Caco-2 (cell line): ENCODE data around the gene ACLY. TPM values are rescaled to one million over a fixed set of nuclear protein-coding genes. Genes with fewer than 3 reads are reported as not detected.
"Not testable (repeated sequence)": the region's sequence is repeated elsewhere in the genome, so short reads cannot be mapped to it uniquely, and the experiment has no call there.

Experiments
- BruUV-seq: library from RNA; stranded (reverse); fragments of 400-500 nt; replicated peaks from 2 replicates; lab custom pipeline; 2021; lab: Mats Ljungman, UMichigan
- CTCF ChIA-PET: fragments of 300-600 bp; sonication (Branson Sonifier 250); formaldehyde crosslinking; loops from one replicate; lab custom pipeline; 2022; ENCODE audit warnings: antibody characterized with exemption; lab: Charles Lee
- POLR2A ChIA-PET: fragments of 300-600 bp; sonication (Branson Sonifier 250); formaldehyde crosslinking; loops from one replicate; lab custom pipeline; 2022; ENCODE audit warnings: antibody characterized with exemption; lab: Charles Lee
- DNase-seq, 2 experiments: peaks; one replicate each; pipeline versions ENCODE4 v3.0.0 to v3.0.0-alpha.2; 2020 to 2022
- H3K27me3 ChIP-seq: replicated peaks from 2 replicates; pipeline ENCODE4 v1.6.0; 2011; ENCODE audit warnings: low read length; ENCODE audit not compliant: control insufficient read depth, insufficient read depth
- H3K36me3 ChIP-seq: 2 replicates; pipeline ENCODE4 v1.5.1; 2011; ENCODE audit warnings: low read length; ENCODE audit not compliant: control insufficient read depth, insufficient read depth
- H3K4me1 ChIP-seq: fragments of 250-450 bp; sonication (Bioruptor Pico); 2 replicates; pipeline ENCODE4 v1.5.1; 2020; ENCODE audit warnings: mild to moderate bottlenecking
- H3K4me3 ChIP-seq: 2 replicates; pipeline ENCODE4 v1.5.1; 2011; ENCODE audit warnings: low read depth, mild to moderate bottlenecking, control low read depth, low read length
- H3K9me3 ChIP-seq: fragments of 250-450 bp; sonication (Bioruptor Pico); 2 replicates; pipeline ENCODE4 v1.5.1; 2020; ENCODE audit warnings: mild to moderate bottlenecking, moderate library complexity
- H3K27ac Mint-ChIP-seq: one replicate; pipeline ENCODE4 v1.8.0; 2022; ENCODE audit warnings: mixed read lengths; ENCODE audit not compliant: unreplicated experiment
- H3K27me3 Mint-ChIP-seq: one replicate; pipeline ENCODE4 v1.8.0; 2022; ENCODE audit warnings: mixed read lengths; ENCODE audit not compliant: insufficient read depth, unreplicated experiment
- H3K36me3 Mint-ChIP-seq: one replicate; pipeline ENCODE4 v1.8.0; 2022; ENCODE audit warnings: mild to moderate bottlenecking, mixed read lengths; ENCODE audit not compliant: insufficient read depth, unreplicated experiment
- H3K4me1 Mint-ChIP-seq: one replicate; pipeline ENCODE4 v1.8.0; 2022; ENCODE audit warnings: low read depth, mixed read lengths; ENCODE audit not compliant: unreplicated experiment
- H3K4me3 Mint-ChIP-seq: one replicate; pipeline ENCODE4 v1.8.0; 2022; ENCODE audit warnings: mild to moderate bottlenecking, moderate library complexity, mixed read lengths; ENCODE audit not compliant: unreplicated experiment
- H3K9me3 Mint-ChIP-seq: one replicate; pipeline ENCODE4 v1.8.0; 2022; ENCODE audit warnings: mixed read lengths; ENCODE audit not compliant: unreplicated experiment
- CTCF ChIP-seq, 2 experiments: fragments of 200-600 bp in 1 of 2; IDR thresholded peaks; 1 replicate in 1 of 2; 2 replicates in 1 of 2; pipeline versions ENCODE4 v1.5.1 to v1.8.0; 2011 to 2022; ENCODE audit warnings: antibody characterized with exemption in 1 of 2, control low read depth in 1 of 2, inconsistent platforms in 1 of 2, low read depth in 1 of 2, low read length in 1 of 2, mild to moderate bottlenecking in 1 of 2, moderate library complexity in 1 of 2; ENCODE audit not compliant: insufficient read depth in 1 of 2, severe bottlenecking in 1 of 2, unreplicated experiment in 1 of 2
- intact Hi-C: fragments of 100-400 bp; cut with micrococcal nuclease; formaldehyde crosslinking; loops from one replicate; pipeline ENCODE4 v1.10.0; 2022; ENCODE audit not compliant: unreplicated experiment
- total RNA-seq: library from RNA; stranded (reverse); gene quantifications from 2 replicates; pipeline ENCODE4 v1.2.3, GENCODE V29; 2022

ACLY gene
- total RNA-seq, 1 experiment from 2014 or later: 246 TPM

GRCh38 chr17:41930833-41931156 is 12.0 kb upstream of the ACLY start:
- TSS peak; percentile 59 for BruUV-seq
- peak overlapping the region; percentile 97 for H3K4me3 Mint-ChIP-seq
- not testable (repeated sequence) for H3K4me1 ChIP-seq, H3K27me3 Mint-ChIP-seq, H3K9me3 Mint-ChIP-seq, H3K9me3 ChIP-seq, H3K36me3 ChIP-seq, H3K27me3 ChIP-seq, DNase-seq, H3K36me3 Mint-ChIP-seq
- intact Hi-C loops: loop anchor here (1.0 kb wide), 2 partner anchors 11 to 29 kb away; no protein-coding TSS in a partner anchor
- peaks cover 17% of the 10 kb centered on the region for H3K4me1 Mint-ChIP-seq
- POLR2A ChIA-PET: interaction anchor here (0.5 to 1.9 kb wide), 16 partner anchors 10 to 493 kb away, joined by 3 to 31 read pairs (median 6); partner anchors contain the start of genes ACLY, CAVIN1, DNAJC7 and EIF1
- CTCF ChIA-PET: interaction anchor here (0.6 to 1.7 kb wide), 22 partner anchors 9 to 268 kb away, joined by 3 to 36 read pairs (median 4); partner anchors contain the start of genes ACLY, CNP, FKBP10 and JUP
- H3K27ac Mint-ChIP-seq: peak overlapping the region; percentile 98
- peak overlapping the region; percentile 41 for H3K4me3 ChIP-seq

DNA sequence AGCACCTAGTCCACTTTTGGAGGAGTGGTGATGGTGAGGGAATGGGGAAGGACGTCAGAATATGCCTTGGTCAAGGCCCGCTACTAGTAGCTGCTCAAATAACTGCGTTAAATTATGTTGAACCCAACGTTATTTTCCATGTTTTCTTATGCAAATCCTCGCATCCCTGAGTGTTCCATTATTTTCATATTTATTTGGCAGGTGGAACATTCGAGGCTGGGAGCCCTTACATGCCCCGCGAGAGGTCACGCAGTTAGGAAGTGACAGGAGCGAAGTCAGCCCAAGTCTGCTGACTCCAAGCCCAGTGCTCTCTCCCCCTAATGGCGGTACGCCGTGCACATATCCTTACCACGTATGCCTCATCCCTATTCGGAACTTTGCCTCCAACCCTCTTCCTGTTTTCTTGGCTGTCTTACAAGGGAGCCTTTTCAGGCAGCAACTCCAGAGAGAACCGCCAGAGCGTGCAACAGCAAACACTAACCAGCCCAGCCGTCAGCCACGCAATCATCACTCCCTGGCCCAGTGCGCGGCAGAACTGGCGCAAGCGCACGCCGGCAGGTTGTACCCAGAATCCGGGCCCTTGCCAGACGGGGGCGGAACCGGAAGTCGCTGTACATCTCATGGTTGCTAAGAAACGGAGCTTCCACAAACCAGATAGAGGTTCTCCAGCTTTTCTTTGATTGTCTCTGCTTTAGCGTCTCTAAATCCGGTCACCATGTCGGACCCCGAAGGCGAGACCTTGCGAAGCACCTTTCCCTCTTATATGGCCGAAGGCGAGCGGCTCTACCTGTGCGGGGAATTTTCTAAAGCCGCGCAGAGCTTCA is 11.5 kb upstream of the ACLY start, which contains the start of gene ODAD4:
ODAD4 (plus strand) TSS at position 609 of the 824 bp plus-strand sequence; CDS start at position 716, 107 bp downstream.
- H3K36me3 Mint-ChIP-seq: peaks cover 8% of the 10 kb centered on the region
- H3K9me3 Mint-ChIP-seq: no peaks in the 10 kb centered on the region
- H3K27me3 Mint-ChIP-seq: no peaks in the 10 kb centered on the region
- peak within 1 kb of the TSS; percentile 97 for H3K4me3 Mint-ChIP-seq
- ChIA-PET POLR2A (interaction anchor here (0.5 to 1.9 kb wide), 17 partner anchors 9 to 493 kb away, joined by 3 to 31 read pairs (median 6); partner anchors contain the start of genes ACLY, CAVIN1, DNAJC7 and EIF1), CTCF (interaction anchor here (0.6 to 1.7 kb wide), 22 partner anchors 9 to 268 kb away, joined by 3 to 36 read pairs (median 4); partner anchors contain the start of genes ACLY, CNP, FKBP10 and JUP)
- H3K27ac Mint-ChIP-seq: peak within 1 kb of the TSS; percentile 98
- Histone ChIP-seq H3K9me3 (no peaks in the 10 kb centered on the region), H3K36me3 (no peaks in the 10 kb centered on the region), H3K4me3 (peak within 1 kb of the TSS; percentile 41), H3K4me1 (peaks cover 4% of the 10 kb centered on the region; the same call in 1 of the 2 replicates), H3K27me3 (no peaks in the 10 kb centered on the region)
- peak; percentile 97 to 98 for DNase-seq
- intact Hi-C loops: loop anchor here (1.0 kb wide), 2 partner anchors 11 to 29 kb away; no protein-coding TSS in a partner anchor
- BruUV-seq: TSS peak; percentile 97
- peak; percentile 44 to 60 for TF ChIP-seq CTCF (IDR thresholded peaks at IDR 0.05; ENCODE audit: insufficient read depth in 1 of 2, low read depth in 1 of 2, low read length in 1 of 2, severe bottlenecking in 1 of 2, unreplicated experiment in 1 of 2)
- peaks cover 17% of the 10 kb centered on the region for H3K4me1 Mint-ChIP-seq

DNA sequence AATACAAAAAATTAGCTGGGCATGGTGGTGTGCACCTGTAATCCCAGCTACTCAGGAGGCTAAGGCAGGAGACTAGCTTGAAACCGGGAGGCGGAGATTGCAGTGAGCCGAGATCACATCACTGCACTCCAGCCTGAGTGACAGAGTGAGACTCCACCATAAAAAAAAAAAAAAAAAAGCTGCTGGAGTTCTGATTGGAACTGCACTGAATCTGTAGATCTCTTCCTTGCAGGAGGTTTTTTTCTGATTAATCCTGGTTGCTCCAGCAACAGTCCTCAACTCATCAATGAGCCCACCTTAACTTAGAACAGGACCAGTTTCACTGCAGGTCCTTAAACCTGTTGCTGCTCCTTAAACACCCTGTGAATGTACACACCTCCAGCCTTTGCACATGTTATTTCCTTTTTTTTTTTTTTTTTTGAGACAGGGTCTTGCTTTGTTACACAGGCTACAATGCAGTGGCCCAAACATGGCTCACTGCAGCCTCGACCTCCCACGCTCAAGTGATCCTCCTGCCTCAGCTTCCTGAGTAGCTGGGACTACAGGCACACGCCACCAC is 10.0 kb upstream of the ACLY start:
- ChIA-PET CTCF (interaction anchor here (1.1 kb wide), 1 partner anchor 31 kb away, joined by 5 read pairs; no protein-coding TSS in a partner anchor), POLR2A (interaction anchor here (0.7 kb wide), 1 partner anchor 34 kb away, joined by 4 read pairs; no protein-coding TSS in a partner anchor)
- Histone ChIP-seq H3K9me3 (no peaks in the 10 kb centered on the region), H3K27me3 (no peaks in the 10 kb centered on the region; the same call in 1 of the 2 replicates), H3K4me1 (peaks cover 4% of the 10 kb centered on the region; the same call in 1 of the 2 replicates), H3K4me3 (no peak overlapping the region), H3K36me3 (no peaks in the 10 kb centered on the region)
- no peak for DNase-seq
- Mint-ChIP-seq H3K4me1 (peaks cover 17% of the 10 kb centered on the region), H3K9me3 (no peaks in the 10 kb centered on the region), H3K27me3 (no peaks in the 10 kb centered on the region), H3K36me3 (peaks cover 8% of the 10 kb centered on the region), H3K4me3 (peak overlapping the region; percentile 97), H3K27ac (peak overlapping the region; percentile 72)
- intact Hi-C loops: no loop called here
- no peak for TF ChIP-seq CTCF (IDR thresholded peaks at IDR 0.05; ENCODE audit: insufficient read depth in 1 of 2, low read depth in 1 of 2, low read length in 1 of 2, severe bottlenecking in 1 of 2, unreplicated experiment in 1 of 2)
- BruUV-seq: no TSS peak
